Cerebellar cortex (tissue), 1 donor: ENCODE measurements around the gene VWA5B1.
A peak's percentile ranks its signal among the peaks of the same experiment; 100 is the strongest.

Experiments used
- DNase-seq: peaks from one replicate; pipeline ENCODE4 v3.0.0-alpha.2; 2015; ENCODE audit warnings: low spot score

The VWA5B1 gene

GRCh38 chr1:20366463-20367115, 75.9 kb downstream of the VWA5B1 start:
- DNase-seq = no peak

GRCh38 chr1:20367116-20367585, 76.5 kb downstream of the VWA5B1 start:
- DNase-seq = peak; percentile 72

- DNase-seq = no peak
These were observed 77.0 kb downstream of the VWA5B1 start for GRCh38 chr1:20367626-20368025.

- no peak for DNase-seq
These were observed 78.3 kb downstream of the VWA5B1 start for GRCh38 chr1:20368866-20369470.

GRCh38 chr1:20370698-20371097, 80.0 kb downstream of the VWA5B1 start:
- DNase-seq = no peak

- DNase-seq = no peak
These were observed 80.7 kb downstream of the VWA5B1 start for GRCh38 chr1:20371411-20371810.

GRCh38 chr1:20371883-20372282, 81.2 kb downstream of the VWA5B1 start:
- DNase-seq = no peak

- no peak for DNase-seq
These were observed 82.0 kb downstream of the VWA5B1 start for GRCh38 chr1:20372676-20373075.

- no peak for DNase-seq
These were observed 82.6 kb downstream of the VWA5B1 start for GRCh38 chr1:20373286-20373685.

GRCh38 chr1:20373764-20374163, 83.1 kb downstream of the VWA5B1 start:
- DNase-seq = peak; percentile 31

- DNase-seq = no peak
These were observed 84.9 kb downstream of the VWA5B1 start for GRCh38 chr1:20375563-20375962.

GRCh38 chr1:20376171-20376570, 85.5 kb downstream of the VWA5B1 start:
- DNase-seq = no peak

- DNase-seq = peak; percentile 56
These were observed 86.3 kb downstream of the VWA5B1 start for GRCh38 chr1:20376880-20377494.

- DNase-seq = no peak
These were observed 87.0 kb downstream of the VWA5B1 start for GRCh38 chr1:20377516-20378270.

GRCh38 chr1:20379075-20379474, 88.4 kb downstream of the VWA5B1 start:
- DNase-seq = no peak

- no peak for DNase-seq
These were observed 89.5 kb downstream of the VWA5B1 start for GRCh38 chr1:20380175-20380574.

- DNase-seq = no peak
These were observed 90.0 kb downstream of the VWA5B1 start for GRCh38 chr1:20380616-20381035.

- DNase-seq = no peak
These were observed 90.5 kb downstream of the VWA5B1 start for GRCh38 chr1:20381045-20381641.

- DNase-seq = no peak
These were observed 91.3 kb downstream of the VWA5B1 start for GRCh38 chr1:20381961-20382360.

GRCh38 chr1:20382711-20383110, 92.0 kb downstream of the VWA5B1 start:
- no peak for DNase-seq

GRCh38 chr1:20383631-20384030, 93.0 kb downstream of the VWA5B1 start:
- no peak for DNase-seq

GRCh38 chr1:20385630-20386029, 95.0 kb downstream of the VWA5B1 start:
- DNase-seq = no peak
